K562 (cell line): ENCODE data around the gene DUSP16.

Source experiments
- CTCF ChIP-seq, 3 experiments: IDR thresholded peaks in 2 of 3; conservative IDR thresholded peaks in 1 of 3; 2 replicates each; pipeline ENCODE4 v1.5.1; 2011 to 2012; ENCODE audit warnings: low read length in 3 of 3, mild to moderate bottlenecking in 3 of 3, control low read depth in 2 of 3, improper control_type of control experiment in 1 of 3, inconsistent platforms in 1 of 3, low read depth in 1 of 3, mixed read lengths in 1 of 3, moderate library complexity in 1 of 3; ENCODE audit not compliant: insufficient read depth in 2 of 3
- E2F1 ChIP-seq: sonication (generic); formaldehyde crosslinking; IDR thresholded peaks from 2 replicates; pipeline ENCODE4 v1.8.1; 2023; ENCODE audit warnings: mild to moderate bottlenecking, missing genetic modification reagents, moderate library complexity
- HNRNPK ChIP-seq: fragments of 200-400 bp; formaldehyde crosslinking; IDR thresholded peaks from one replicate; pipeline ENCODE4 v1.6.1; 2018; ENCODE audit warnings: mild to moderate bottlenecking, low read depth, low read length; ENCODE audit not compliant: poor library complexity, severe bottlenecking
- MAX ChIP-seq: sonication (generic); formaldehyde crosslinking; IDR thresholded peaks from 2 replicates; pipeline ENCODE4 v1.9.0; 2022; ENCODE audit warnings: mild to moderate bottlenecking, missing genetic modification reagents
- MBD2 ChIP-seq: sonication (generic); IDR thresholded peaks from 2 replicates; pipeline ENCODE4 v1.6.1; 2016; ENCODE audit warnings: low read depth, borderline replicate concordance
- NCOR1 ChIP-seq: fragments of 450-650 bp; IDR thresholded peaks from 2 replicates; pipeline ENCODE4 v1.6.1; 2016; ENCODE audit warnings: mild to moderate bottlenecking, moderate library complexity
- NR2C2 ChIP-seq, 2 experiments: fragments of 200-800 bp in 1 of 2; sonication (Bioruptor generic) in 1 of 2; sonication (generic) in 1 of 2; formaldehyde crosslinking in 1 of 2; IDR thresholded peaks; 2 replicates each; pipeline versions ENCODE4 v1.6.1 to v1.8.0; 2016 to 2022; ENCODE audit warnings: mild to moderate bottlenecking in 1 of 2, missing compliant biosample characterization in 1 of 2, missing genetic modification characterization in 1 of 2, missing genetic modification reagents in 1 of 2
- RNF2 ChIP-seq: sonication (generic); IDR thresholded peaks from 2 replicates; pipeline ENCODE4 v1.6.1; 2016
- SMARCA5 ChIP-seq: fragments of 450-650 bp; IDR thresholded peaks from 2 replicates; pipeline ENCODE4 v1.6.1; 2016
- TAF1 ChIP-seq: IDR thresholded peaks from 2 replicates; pipeline ENCODE4 v1.6.1; 2011; ENCODE audit warnings: mild to moderate bottlenecking, low read length, moderate library complexity; ENCODE audit not compliant: insufficient read depth, control insufficient read depth, severe bottlenecking; ENCODE audit errors: extremely low read depth
- THRA ChIP-seq: fragments of 450-650 bp; IDR thresholded peaks from 2 replicates; pipeline ENCODE4 v1.6.1; 2017; ENCODE audit warnings: mild to moderate bottlenecking, moderate library complexity
- ZFX ChIP-seq: sonication (generic); formaldehyde crosslinking; IDR thresholded peaks from 2 replicates; pipeline ENCODE4 v1.8.0; 2022; ENCODE audit warnings: mild to moderate bottlenecking, missing genetic modification reagents, moderate library complexity
- ZNF316 ChIP-seq: fragments of 450-650 bp; IDR thresholded peaks from 2 replicates; pipeline ENCODE4 v1.6.1; 2016
- ZNF830 ChIP-seq: fragments of 250-450 bp; sonication (Bioruptor Pico); IDR thresholded peaks from 2 replicates; pipeline ENCODE4 v1.5.0; 2021; ENCODE audit warnings: mild to moderate bottlenecking

DNA sequence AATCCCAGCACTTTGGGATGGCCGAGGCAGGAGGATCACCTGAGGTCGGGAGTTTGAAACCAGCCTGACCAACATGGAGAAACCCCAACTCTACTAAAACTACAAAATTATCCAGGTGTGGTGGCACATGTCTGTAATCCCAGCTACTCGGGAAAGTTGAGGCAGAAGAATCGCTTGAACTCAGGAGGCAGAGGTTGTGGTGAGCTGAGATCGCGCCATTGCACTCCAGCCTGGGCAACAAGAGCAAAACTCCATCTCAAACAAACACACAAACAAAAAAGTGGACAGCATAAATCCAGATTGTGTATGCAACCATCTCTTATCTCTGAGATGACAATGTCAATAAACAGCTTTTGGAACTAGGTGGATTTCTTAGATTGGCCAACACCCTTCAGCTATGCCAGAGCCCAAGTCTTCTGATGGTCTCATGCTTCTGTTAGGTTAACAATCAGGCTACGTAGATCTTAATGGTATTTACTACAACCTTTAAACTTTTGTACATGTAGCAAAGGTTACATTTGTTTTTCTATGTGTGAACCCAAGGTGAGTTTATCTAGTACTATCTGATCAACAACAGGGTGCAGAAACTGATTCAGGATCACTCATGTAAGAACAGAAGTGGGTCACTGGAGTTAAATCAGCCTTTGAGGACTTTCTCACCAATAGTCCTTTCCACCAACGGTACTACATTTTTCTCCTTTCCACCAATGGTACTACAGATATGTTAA, 73.7 kb downstream of the DUSP16 start:
- TF ChIP-seq HNRNPK (no peak), NR2C2 (CRISPR knock-in tag; IDR thresholded peaks at IDR 0.05) (no peak), NR2C2 (tag; IDR thresholded peaks at IDR 0.05) (no peak), SMARCA5 (no peak), ZNF316 (no peak), MBD2 (no peak), ZFX (CRISPR knock-in tag) (no peak), MAX (CRISPR knock-in tag) (no peak), CTCF (IDR thresholded peaks at IDR 0.05 in 2 of 3, conservative IDR thresholded peaks at IDR 0.05 in 1 of 3; ENCODE audit: insufficient read depth in 2 of 3, low read depth in 1 of 3, low read length in 3 of 3) (no peak), RNF2 (no peak), TAF1 (no peak), E2F1 (CRISPR knock-in tag) (no peak), THRA (no peak), ZNF830 (CRISPR knock-in tag) (no peak), NCOR1 (no peak)
